Esophagus squamous epithelium (tissue), 5 donors: ENCODE data around the gene ARIH2. TPM values are rescaled to one million over a fixed set of nuclear protein-coding genes. Genes with fewer than 3 reads are reported as not detected.
A peak's percentile ranks its signal among the peaks of the same experiment; 100 is the strongest.

Source experiments
- DNase-seq: peaks from one replicate; lab custom pipeline; 2025; lab: John Stamatoyannopoulos, UW
- H3K27ac ChIP-seq, 4 donors: fragments of 200-600 bp; sonication (generic); one replicate each; pipeline ENCODE4 v1.5.1; 2016 to 2019; ENCODE audit warnings: mild to moderate bottlenecking in 1 of 4
- H3K27me3 ChIP-seq, 4 donors: fragments of 200-600 bp; sonication (generic); 1 replicate in 3 of 4; 2 replicates in 1 of 4; pipeline versions ENCODE4 v1.5.1 to v1.6.0; 2017 to 2021; ENCODE audit warnings: antibody characterized with exemption in 1 of 4
- H3K36me3 ChIP-seq, 3 donors: fragments of 200-600 bp; sonication (generic); one replicate each; pipeline ENCODE4 v1.5.1; 2016 to 2019
- H3K4me1 ChIP-seq, 3 donors: fragments of 200-600 bp; sonication (generic); one replicate each; pipeline ENCODE4 v1.5.1; 2017 to 2019
- H3K4me3 ChIP-seq, 4 donors: fragments of 200-600 bp; sonication (generic); 1 replicate in 3 of 4; 2 replicates in 1 of 4; pipeline ENCODE4 v1.5.1; 2016 to 2019; ENCODE audit warnings: mild to moderate bottlenecking in 2 of 4, moderate library complexity in 1 of 4
- H3K9me3 ChIP-seq, 3 donors: fragments of 200-600 bp; sonication (generic); one replicate each; pipeline ENCODE4 v1.5.1; 2016 to 2019
- POLR2A ChIP-seq, 4 donors: fragments of 450-650 bp; IDR thresholded peaks; one replicate each; pipeline ENCODE4 v1.6.1; 2017; ENCODE audit warnings: antibody characterized with exemption in 4 of 4, mild to moderate bottlenecking in 4 of 4, moderate library complexity in 3 of 4
- WGBS, 2 donors: methylation state at CpG; one replicate each; pipeline ENCODE4 v1.1.5; 2018; 5-methylcytosine and 5-hydroxymethylcytosine counted together
- intact Hi-C: fragments of 100-400 bp; cut with DNase I; formaldehyde crosslinking; loops from one replicate; pipeline ENCODE4 v1.15.0; 2022
- total RNA-seq, 4 donors: library from RNA; depleted of rRNA; stranded (reverse); fragments of >200 nt; gene quantifications; one replicate each; pipeline ENCODE4 v1.1.0, GENCODE V29; 2016
- TF ChIP-seq, protein P1 (sequence below), 6 experiments: fragments of 450-650 bp in 4 of 6; fragments of 200-600 bp in 2 of 6; sonication (generic) in 2 of 6; IDR thresholded peaks; one replicate each; pipeline ENCODE4 v1.5.1; 2016 to 2019; ENCODE audit warnings: antibody characterized with exemption in 6 of 6, mild to moderate bottlenecking in 4 of 6, moderate library complexity in 4 of 6
- donor health status: DM: yes; HTN: yes; CAD: no.

Gene ARIH2
- total RNA-seq, 4 donors from 2014 or later, result 54.0 to 74.2 (median 71.3) TPM

DNA sequence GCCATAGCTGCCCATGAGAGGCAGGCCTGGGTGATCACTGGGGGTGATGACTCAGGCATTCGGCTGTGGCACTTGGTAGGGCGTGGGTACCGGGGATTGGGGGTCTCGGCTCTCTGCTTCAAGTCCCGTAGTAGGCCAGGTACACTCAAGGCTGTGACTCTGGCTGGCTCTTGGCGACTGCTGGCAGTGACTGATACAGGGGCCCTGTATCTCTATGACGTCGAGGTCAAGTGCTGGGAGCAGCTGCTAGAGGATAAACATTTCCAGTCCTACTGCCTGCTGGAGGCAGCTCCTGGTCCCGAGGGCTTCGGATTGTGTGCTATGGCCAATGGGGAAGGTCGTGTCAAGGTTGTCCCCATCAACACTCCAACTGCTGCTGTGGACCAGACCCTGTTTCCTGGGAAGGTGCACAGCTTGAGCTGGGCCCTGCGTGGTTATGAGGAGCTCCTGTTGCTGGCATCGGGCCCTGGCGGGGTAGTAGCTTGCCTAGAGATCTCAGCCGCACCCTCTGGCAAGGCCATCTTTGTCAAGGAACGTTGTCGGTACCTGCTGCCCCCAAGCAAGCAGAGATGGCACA lies 93.9 kb downstream of the ARIH2 start:
- Histone ChIP-seq H3K4me1 (peaks cover 14 to 60% (median 21%) of the 10 kb centered on the region in 3 donors), H3K27me3 (no peaks in the 10 kb centered on the region), H3K36me3 (peaks cover 11 to 64% (median 23%) of the 10 kb centered on the region in 3 donors), H3K27ac (no peak overlapping the region), H3K9me3 (no peaks in the 10 kb centered on the region), H3K4me3 (no peak overlapping the region)
- intact Hi-C loops, result no loop called here
- no peak for TF ChIP-seq POLR2A (IDR thresholded peaks at IDR 0.05)
- TF ChIP-seq, protein P1, sequence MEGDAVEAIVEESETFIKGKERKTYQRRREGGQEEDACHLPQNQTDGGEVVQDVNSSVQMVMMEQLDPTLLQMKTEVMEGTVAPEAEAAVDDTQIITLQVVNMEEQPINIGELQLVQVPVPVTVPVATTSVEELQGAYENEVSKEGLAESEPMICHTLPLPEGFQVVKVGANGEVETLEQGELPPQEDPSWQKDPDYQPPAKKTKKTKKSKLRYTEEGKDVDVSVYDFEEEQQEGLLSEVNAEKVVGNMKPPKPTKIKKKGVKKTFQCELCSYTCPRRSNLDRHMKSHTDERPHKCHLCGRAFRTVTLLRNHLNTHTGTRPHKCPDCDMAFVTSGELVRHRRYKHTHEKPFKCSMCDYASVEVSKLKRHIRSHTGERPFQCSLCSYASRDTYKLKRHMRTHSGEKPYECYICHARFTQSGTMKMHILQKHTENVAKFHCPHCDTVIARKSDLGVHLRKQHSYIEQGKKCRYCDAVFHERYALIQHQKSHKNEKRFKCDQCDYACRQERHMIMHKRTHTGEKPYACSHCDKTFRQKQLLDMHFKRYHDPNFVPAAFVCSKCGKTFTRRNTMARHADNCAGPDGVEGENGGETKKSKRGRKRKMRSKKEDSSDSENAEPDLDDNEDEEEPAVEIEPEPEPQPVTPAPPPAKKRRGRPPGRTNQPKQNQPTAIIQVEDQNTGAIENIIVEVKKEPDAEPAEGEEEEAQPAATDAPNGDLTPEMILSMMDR (IDR thresholded peaks at IDR 0.05), result no peak
- no peak for DNase-seq
- WGBS, 2 donors, result 40 to 80% methylated on average over 1 of the region's 17 CpGs

DNA sequence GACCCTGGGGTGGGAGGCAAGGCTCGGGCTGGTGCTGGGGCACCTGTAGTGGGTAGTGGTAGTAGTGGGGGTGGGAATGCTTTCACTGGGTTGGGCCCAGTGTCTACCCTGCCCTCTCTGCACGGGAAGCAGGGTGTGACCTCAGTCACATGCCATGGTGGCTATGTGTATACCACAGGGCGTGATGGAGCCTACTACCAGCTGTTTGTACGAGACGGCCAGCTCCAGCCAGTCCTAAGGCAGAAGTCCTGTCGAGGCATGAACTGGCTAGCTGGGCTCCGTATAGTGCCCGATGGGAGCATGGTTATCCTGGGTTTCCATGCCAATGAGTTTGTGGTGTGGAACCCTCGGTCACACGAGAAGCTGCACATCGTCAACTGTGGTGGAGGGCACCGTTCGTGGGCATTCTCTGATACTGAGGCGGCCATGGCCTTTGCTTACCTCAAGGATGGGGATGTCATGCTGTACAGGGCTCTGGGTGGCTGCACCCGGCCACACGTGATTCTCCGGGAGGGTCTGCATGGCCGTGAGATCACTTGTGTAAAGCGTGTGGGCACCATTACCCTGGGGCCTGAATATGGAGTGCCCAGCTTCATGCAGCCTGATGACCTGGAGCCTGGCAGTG lies 94.6 kb downstream of the ARIH2 start:
- intact Hi-C loops, result no loop called here
- WGBS, 2 donors, result 77 to 83% methylated on average over 6 to 9 of the region's 19 CpGs
- Histone ChIP-seq H3K27me3 (no peaks in the 10 kb centered on the region), H3K27ac (no peak overlapping the region), H3K36me3 (peaks cover 11 to 64% (median 23%) of the 10 kb centered on the region in 3 donors), H3K4me3 (no peak overlapping the region), H3K9me3 (no peaks in the 10 kb centered on the region), H3K4me1 (peaks cover 10 to 60% (median 20%) of the 10 kb centered on the region in 3 donors)
- TF ChIP-seq POLR2A (IDR thresholded peaks at IDR 0.05), result no peak
- TF ChIP-seq, protein P1 (IDR thresholded peaks at IDR 0.05), result no peak
- no peak for DNase-seq

DNA sequence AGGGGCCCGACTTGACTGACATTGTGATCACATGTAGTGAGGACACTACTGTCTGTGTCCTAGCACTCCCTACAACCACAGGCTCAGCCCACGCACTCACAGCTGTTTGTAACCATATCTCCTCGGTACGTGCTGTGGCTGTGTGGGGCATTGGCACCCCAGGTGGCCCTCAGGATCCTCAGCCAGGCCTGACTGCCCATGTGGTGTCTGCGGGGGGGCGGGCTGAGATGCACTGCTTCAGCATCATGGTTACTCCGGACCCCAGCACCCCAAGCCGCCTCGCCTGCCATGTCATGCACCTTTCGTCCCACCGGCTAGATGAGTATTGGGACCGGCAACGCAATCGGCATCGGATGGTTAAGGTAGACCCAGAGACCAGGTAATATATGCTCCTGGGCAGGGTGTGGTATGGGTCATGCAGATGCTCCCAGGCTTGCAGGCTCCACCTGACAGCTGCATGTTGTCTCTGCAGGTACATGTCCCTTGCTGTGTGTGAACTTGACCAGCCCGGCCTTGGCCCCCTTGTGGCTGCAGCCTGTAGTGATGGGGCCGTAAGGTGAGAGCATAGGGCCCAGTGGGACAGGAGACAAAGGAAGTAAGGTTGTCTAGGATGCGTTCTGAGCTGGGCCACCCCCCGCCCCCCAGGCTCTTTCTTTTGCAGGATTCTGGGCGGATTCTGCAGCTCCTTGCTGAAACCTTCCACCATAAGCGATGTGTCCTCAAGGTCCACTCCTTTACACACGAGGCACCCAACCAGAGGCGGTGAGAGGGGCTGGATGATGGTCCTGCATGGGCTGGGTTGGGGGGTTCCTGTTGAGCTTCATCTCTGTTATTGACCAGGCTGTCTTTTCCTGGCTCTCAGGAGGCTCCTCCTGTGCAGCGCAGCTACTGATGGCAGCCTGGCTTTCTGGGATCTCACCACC lies 95.4 kb downstream of the ARIH2 start:
- no peaks in the 10 kb centered on the region for H3K9me3 ChIP-seq
- WGBS, 2 donors, result 64 to 71% methylated on average over 10 to 15 of the region's 24 CpGs
- intact Hi-C loops, result no loop called here
- no peaks in the 10 kb centered on the region for H3K27me3 ChIP-seq
- no peak overlapping the region for H3K27ac ChIP-seq
- H3K4me1 ChIP-seq, result peaks cover 14 to 58% (median 19%) of the 10 kb centered on the region in 3 donors
- no peak for TF ChIP-seq POLR2A (IDR thresholded peaks at IDR 0.05)
- TF ChIP-seq, protein P1 (IDR thresholded peaks at IDR 0.05), result peak in 5 of 6 experiments; percentile 31 to 72 (median 47)
- no peak for DNase-seq
- peaks cover 11 to 60% (median 23%) of the 10 kb centered on the region in 3 donors for H3K36me3 ChIP-seq
- no peak overlapping the region for H3K4me3 ChIP-seq

DNA sequence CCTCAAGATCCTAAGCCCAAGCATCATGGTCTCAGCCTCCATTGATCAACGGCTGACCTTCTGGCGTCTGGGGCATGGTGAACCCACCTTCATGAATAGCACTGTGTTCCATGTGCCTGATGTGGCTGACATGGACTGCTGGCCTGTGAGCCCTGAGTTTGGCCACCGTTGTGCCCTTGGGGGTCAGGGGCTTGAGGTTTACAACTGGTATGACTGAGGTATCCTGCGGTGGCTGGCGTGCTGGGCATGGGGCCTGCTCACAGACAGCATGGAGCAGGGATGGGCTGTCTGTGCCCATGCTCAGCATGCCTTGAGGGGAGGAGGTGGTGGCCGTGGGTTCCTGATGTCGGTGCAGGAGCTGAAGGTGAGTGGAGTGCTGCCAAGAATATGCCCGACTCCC lies 96.4 kb downstream of the ARIH2 start:
- TF ChIP-seq, protein P1 (IDR thresholded peaks at IDR 0.05), result no peak
- no peak for TF ChIP-seq POLR2A (IDR thresholded peaks at IDR 0.05)
- peaks cover 23 to 61% (median 30%) of the 10 kb centered on the region in 3 donors for H3K4me1 ChIP-seq
- H3K27me3 ChIP-seq, result no peaks in the 10 kb centered on the region
- no peak overlapping the region for H3K4me3 ChIP-seq
- no peaks in the 10 kb centered on the region for H3K9me3 ChIP-seq
- no peak for DNase-seq
- 55 to 71% methylated on average over 2 to 7 of the region's 8 CpGs for WGBS, 2 donors
- no peak overlapping the region for H3K27ac ChIP-seq
- H3K36me3 ChIP-seq, result peaks cover 11 to 59% (median 23%) of the 10 kb centered on the region in 3 donors
- intact Hi-C loops, result no loop called here
